Gastroesophageal sphincter (tissue), 3 donors: ENCODE data around the gene OR6B1.

ENCODE experiments used
- CTCF ChIP-seq, 4 experiments: fragments of 200-600 bp in 2 of 4; fragments of 450-650 bp in 2 of 4; sonication (generic) in 1 of 4; IDR thresholded peaks; one replicate each; pipeline ENCODE4 v1.5.1; 2017 to 2019; ENCODE audit warnings: antibody characterized with exemption in 4 of 4, mild to moderate bottlenecking in 2 of 4, moderate library complexity in 2 of 4
- EP300 ChIP-seq: sonication (generic); formaldehyde crosslinking; IDR thresholded peaks from one replicate; pipeline ENCODE4 v1.6.1; 2017; ENCODE audit warnings: antibody characterized with exemption, mild to moderate bottlenecking

DNA sequence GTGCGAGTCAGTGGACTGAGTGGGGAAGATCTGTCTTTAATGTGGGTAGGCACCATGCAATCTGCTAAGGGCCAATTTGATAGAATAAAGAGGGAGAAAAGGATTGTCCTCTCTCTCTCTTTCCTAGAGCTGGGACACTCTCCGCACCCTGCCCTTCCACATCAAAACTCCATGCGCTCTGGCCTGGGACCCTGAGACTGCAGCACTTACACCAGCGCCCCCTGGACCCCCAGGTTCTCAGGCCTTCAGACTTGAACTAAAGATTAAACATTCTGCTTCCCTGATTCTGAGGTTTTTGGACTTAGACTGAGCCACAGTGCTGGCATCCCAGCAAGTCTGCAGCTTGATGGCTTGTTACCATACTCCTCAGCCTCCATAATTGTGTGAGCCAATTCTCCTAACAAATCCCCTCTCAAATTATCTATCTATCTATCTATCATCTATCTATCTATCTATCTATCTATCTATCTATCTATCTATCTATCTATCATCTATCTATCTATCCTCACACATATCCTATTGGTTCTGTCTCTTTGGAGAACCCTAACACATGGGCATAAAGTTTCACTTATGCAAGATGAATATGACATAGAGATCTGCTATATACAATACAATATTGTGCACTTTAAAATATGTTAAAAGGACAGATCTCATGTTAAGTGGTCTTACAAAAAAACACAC, 26.2 kb downstream of the OR6B1 start:
- TF ChIP-seq CTCF (IDR thresholded peaks at IDR 0.05) (no peak), EP300 (no peak)
